ENCODE data around the gene RIGI. TPM values are rescaled to one million over a fixed set of nuclear protein-coding genes. Genes with fewer than 3 reads are reported as not detected.
"Not testable (repeated sequence)": the region's sequence is repeated elsewhere in the genome, so short reads cannot be mapped to it uniquely, and the experiment has no call there.

The RIGI gene
- total RNA-seq, 8 experiments from 2014 or later: 1.4 to 21.0 (median 3.6) TPM

DNA sequence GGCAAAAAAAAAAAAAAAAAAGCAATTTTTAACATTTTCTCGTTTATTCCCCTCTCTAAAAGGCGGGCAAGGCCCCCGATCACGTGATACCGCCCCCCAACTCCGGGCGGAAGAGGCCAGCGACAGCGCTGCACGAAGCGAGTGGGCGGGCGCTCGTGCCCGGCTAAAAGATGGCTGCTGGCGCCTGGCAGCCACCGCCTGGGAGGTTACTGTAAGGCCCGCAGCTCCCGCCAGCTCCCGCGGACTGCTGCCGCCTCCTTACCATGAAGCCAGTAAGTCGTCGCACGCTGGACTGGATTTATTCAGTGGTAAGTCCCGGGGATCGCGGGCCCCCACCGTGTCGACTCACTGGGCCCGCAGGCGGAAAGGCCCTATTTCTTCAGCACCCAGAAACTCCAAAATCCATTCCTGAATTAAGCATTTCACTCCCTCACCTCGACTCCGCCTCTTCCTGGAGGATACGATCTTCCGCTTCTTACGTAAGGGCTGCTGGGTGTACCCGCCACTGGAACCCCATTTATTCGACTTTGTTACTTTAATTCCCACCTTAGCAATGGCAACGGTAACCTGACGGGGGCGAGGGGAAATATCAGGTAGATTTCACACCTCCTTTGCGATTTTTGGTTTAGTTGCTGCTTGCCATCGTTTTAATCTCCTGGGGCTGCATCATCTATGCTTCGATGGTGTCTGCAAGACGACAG, 26.3 kb upstream of the RIGI start, which contains the start of the genes SMIM27 and TOPORS:
TSS of gene SMIM27 (plus strand) at position 156 of the 701 bp plus-strand sequence. CDS start at position 264, 108 bp downstream.
TSS of gene TOPORS (minus strand) at position 415 of the 701 bp plus-strand sequence. CDS start at position 265, 150 bp downstream.
- peaks cover 4 to 6% of the 10 kb centered on the region in 2 donors for H3K4me1 ChIP-seq (replicated peaks in 1 of 2)
- WGBS, 10 experiments: 0 to 3% (median 0%) methylated on average over 3 to 30 of the region's 46 CpGs
- ATAC-seq (replicated peaks in 6 of 8): peak; percentile 72 to 78 (median 73)
- in situ Hi-C loops (cut with MboI; ENCODE audit: low pct_unique_long_range_greater_than_20kb in 2 of 9, low sequenced_read_pairs in 9 of 9, unreplicated experiment in 9 of 9): loop anchor here in 3 of 9 experiments (25.0 kb wide), 2 partner anchors 165 to 435 kb away; partner anchors contain the start of gene ACO1 (in 3 of the 3)
- peak within 1 kb of the TSS; percentile 75 to 100 (median 96) for H3K4me3 ChIP-seq
- peak within 1 kb of the TSS; percentile 96 to 97 for H3K27ac ChIP-seq

DNA sequence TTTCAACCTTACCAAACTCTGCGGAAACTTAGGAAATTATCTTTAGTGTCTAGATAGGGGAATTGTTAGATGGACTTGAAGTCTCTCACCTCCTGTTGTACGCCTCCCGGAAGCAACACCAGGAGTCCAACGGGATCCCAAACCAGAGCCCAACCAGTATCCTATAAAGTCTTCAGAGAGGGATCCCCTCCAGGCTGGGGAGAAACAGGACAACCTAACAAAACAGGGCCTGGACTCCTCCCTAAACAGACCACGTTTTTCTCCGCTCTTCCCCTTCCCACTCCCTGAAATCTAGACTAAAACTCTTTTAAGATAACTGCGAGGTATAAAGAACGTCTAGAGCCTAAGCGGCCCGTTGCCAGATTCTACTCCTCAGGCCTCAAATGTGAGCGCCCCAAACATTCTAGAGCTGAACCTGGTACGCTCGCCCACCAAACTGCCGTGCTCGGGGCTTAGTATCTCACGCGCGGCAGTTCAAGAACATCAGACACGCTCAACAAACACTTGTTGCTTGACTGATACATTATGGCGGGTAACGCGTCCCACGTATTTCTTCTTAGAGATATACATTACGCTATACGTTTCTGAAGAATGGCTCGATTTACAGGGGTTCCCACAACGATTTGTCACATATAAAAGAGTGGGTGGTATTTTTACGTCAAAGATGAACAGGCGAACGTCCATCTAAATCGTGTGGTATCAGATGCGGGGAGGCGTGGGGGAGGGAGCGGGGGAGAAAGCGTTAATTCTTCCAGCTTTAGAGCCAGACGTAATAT, 25.5 kb upstream of the RIGI start:
- Histone ChIP-seq H3K4me1 (replicated peaks in 1 of 2) (peaks cover 4 to 6% of the 10 kb centered on the region in 2 donors), H3K27ac (peak overlapping the region; percentile 96 to 97), H3K4me3 (peak overlapping the region; percentile 75 to 100 (median 96))
- in situ Hi-C loops (cut with MboI; ENCODE audit: low pct_unique_long_range_greater_than_20kb in 2 of 9, low sequenced_read_pairs in 9 of 9, unreplicated experiment in 9 of 9): loop anchor here in 3 of 9 experiments (25.0 kb wide), 2 partner anchors 164 to 436 kb away; partner anchors contain the start of gene ACO1 (in 3 of the 3)
- WGBS, 10 experiments: 0 to 2% (median 0%) methylated on average over 4 to 21 of the region's 36 CpGs; no CpG with 5 or more reads in 1 of the 10 experiments
- ATAC-seq (replicated peaks in 6 of 8): peak in 6 of 8 experiments; percentile 5 to 18 (median 8)

DNA sequence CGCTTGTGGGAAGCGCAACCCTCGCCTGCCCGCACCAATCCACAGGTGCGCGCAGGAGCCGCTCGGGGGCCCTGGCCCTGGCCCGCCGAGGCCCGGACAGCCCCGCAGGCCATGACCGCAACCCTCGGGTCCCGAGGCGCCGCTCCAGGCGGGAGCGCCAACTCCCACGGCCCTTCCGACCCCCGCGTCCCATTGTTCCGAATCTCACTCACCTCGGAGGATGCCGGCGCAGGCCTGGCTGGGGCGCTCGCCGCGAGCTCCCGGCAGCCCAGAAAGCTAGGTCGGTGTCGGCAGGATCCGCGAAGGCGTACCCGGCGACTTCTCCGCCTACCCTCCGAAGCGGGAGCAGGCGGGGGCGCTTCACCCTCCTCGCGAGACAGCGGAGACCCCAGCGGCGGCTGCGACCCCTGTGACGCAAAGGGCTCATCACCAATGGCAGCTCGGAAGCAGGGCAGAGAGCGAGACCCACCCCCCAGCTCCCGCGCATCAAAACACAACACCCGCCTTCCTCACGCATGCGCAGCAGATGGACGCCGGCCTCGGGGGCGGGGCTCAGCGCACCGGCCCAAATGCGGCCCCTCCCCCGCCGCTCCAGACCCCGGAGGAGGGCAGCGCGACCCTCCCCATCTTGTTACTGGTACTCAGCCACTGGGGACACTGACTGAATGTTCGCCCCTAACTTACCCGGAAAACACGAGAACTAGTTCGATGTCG, 24.7 kb upstream of the RIGI start:
- 0% methylated on average over 2 to 6 of the region's 75 CpGs; no CpG with 5 or more reads in 7 of the 10 experiments for WGBS, 10 experiments
- ATAC-seq (replicated peaks in 6 of 8): peak; percentile 54 to 91 (median 87)

DNA sequence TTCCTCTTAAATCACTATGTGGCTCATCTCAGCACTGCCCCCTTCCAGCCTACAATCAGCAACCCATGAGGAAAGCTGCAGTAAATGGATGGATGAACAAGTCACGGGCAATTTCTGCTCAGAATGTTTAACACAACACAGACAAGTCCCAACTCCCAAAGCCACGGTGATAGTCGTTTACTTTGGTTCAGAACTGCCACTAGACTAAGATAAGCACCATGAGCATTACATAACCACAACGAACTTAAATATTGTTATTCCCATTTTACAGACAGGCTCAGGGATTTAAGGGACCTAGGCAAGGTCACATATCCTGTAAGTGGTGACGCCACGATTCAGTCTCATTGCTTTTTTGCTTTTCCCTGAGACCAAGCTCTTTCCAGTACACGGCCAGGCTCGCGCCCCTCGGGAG, 24.2 kb upstream of the RIGI start:
- in situ Hi-C loops (cut with MboI; ENCODE audit: low pct_unique_long_range_greater_than_20kb in 2 of 9, low sequenced_read_pairs in 9 of 9, unreplicated experiment in 9 of 9): loop anchor here in 3 of 9 experiments (25.0 kb wide), 2 partner anchors 163 to 437 kb away; partner anchors contain the start of gene ACO1 (in 3 of the 3)
- Histone ChIP-seq H3K27ac (peak overlapping the region; percentile 67 to 79), H3K4me1 (replicated peaks in 1 of 2) (peaks cover 4 to 6% of the 10 kb centered on the region in 2 donors), H3K4me3 (peak overlapping the region; percentile 75 to 100 (median 96))
- 0 to 11% (median 0%) methylated on average over 1 to 6 of the region's 10 CpGs; no CpG with 5 or more reads in 3 of the 10 experiments for WGBS, 10 experiments
- no peak for ATAC-seq (replicated peaks in 6 of 8)

More for the DNA sequence above, 24.7 kb upstream of the RIGI start:
- in situ Hi-C loops (cut with MboI; ENCODE audit: low pct_unique_long_range_greater_than_20kb in 2 of 9, low sequenced_read_pairs in 9 of 9, unreplicated experiment in 9 of 9): loop anchor here in 3 of 9 experiments (25.0 kb wide), 2 partner anchors 163 to 437 kb away; partner anchors contain the start of gene ACO1 (in 3 of the 3)
- peaks cover 4 to 6% of the 10 kb centered on the region in 2 donors for H3K4me1 ChIP-seq (replicated peaks in 1 of 2)
- H3K4me3 ChIP-seq: peak overlapping the region; percentile 75 to 100 (median 96)
- peak overlapping the region; percentile 67 to 96 for H3K27ac ChIP-seq

DNA sequence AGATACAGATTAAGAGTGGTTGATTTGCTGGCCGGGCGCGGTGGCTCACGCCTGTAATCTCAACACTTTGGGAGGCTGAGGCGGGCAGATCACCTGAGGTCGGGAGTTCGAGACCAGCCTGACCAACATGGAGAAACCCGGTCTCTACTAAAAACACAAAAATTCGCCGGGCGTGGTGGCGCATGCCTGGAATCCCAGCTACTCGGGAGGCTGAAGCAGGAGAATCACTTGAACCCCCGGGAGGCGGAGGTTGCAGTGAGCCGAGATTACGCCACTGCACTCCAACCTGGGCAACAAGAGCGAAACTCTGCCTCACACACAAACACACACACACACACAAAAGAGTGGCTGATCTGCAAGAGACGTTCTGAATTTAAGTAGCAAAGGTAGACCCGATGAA, 22.2 kb upstream of the RIGI start:
- ATAC-seq (replicated peaks in 6 of 8); H3K4me1 ChIP-seq (replicated peaks in 1 of 2); in situ Hi-C loops (cut with MboI; ENCODE audit: low pct_unique_long_range_greater_than_20kb in 2 of 9, low sequenced_read_pairs in 9 of 9, unreplicated experiment in 9 of 9); H3K27ac ChIP-seq; H3K4me3 ChIP-seq: not testable (repeated sequence)
- 79 to 100% (median 99%) methylated on average over 1 to 8 of the region's 20 CpGs; no CpG with 5 or more reads in 1 of the 10 experiments for WGBS, 10 experiments

DNA sequence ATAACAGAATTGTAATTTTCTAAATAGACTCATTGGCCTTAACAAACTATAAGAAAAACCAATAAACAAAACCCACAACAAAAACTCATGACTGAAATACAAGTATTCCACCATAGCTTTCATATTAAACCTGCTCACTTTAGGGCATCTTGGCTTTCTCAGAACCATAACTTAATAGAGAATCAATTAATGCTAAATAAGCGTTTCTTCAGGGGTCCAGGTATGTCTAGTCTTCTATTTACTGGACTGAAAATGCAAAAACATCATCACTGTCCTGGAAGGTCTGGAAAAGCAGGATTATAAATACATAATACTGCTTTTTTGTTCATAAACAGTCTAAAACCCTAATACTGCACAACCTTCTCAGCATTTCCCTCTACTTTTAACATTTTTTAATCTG, 19.9 kb upstream of the RIGI start:
- H3K4me3 ChIP-seq: no peak overlapping the region
- in situ Hi-C loops (cut with MboI; ENCODE audit: low pct_unique_long_range_greater_than_20kb in 2 of 9, low sequenced_read_pairs in 9 of 9, unreplicated experiment in 9 of 9): no loop called here
- H3K4me1 ChIP-seq (replicated peaks in 1 of 2): peaks cover 0 to 6% of the 10 kb centered on the region in 2 donors
- H3K27ac ChIP-seq: no peak overlapping the region
- 73 to 100% (median 100%) methylated on average over 1 of the region's 1 CpG; no CpG with 5 or more reads in 3 of the 10 experiments for WGBS, 10 experiments
- ATAC-seq (replicated peaks in 6 of 8): no peak

DNA sequence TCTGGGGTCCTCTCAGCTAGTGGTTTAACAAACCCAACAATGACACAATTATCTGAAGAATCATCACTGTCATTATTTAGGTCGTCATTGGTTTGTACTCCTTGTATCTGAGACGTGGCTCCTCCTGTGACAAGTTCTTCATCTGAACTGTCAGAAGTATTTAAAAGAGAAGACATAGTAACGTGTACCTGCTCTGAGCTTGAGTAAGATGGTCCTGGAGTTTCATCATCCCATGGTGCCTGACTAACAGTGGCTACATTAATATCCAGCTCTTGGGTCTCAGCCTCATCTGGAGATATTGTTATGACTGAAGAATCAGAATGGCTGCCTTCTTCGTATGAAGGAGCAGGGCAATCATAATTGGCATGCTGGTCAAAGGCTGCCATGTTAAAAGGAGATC, 17.1 kb upstream of the RIGI start:
- no peak overlapping the region for H3K27ac ChIP-seq
- in situ Hi-C loops (cut with MboI; ENCODE audit: low pct_unique_long_range_greater_than_20kb in 2 of 9, low sequenced_read_pairs in 9 of 9, unreplicated experiment in 9 of 9): no loop called here
- WGBS, 10 experiments: 67 to 100% (median 97%) methylated on average over 1 to 4 of the region's 4 CpGs; no CpG with 5 or more reads in 1 of the 10 experiments
- no peak overlapping the region for H3K4me3 ChIP-seq
- no peaks in the 10 kb centered on the region for H3K4me1 ChIP-seq (replicated peaks in 1 of 2)
- no peak for ATAC-seq (replicated peaks in 6 of 8)

DNA sequence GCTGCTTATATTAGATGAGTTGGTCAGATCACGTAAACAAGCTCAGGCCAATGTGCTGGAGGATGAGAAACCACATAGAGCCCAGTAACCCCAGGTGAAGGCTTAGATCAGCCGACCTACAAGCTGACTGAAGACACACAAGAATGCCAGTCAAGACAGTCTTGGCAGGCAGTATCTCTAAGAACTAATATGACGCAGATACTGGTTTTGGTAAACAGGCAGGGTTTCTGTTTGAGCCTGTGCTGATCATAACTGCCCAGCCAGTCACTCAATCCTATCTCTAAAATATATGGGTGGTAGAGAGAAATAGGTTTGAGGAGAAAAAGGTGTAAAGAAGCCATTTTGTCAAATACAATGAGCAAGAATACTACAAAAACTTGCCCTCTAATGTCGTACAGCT, 7.8 kb upstream of the RIGI start:
- Histone ChIP-seq H3K27ac (no peak overlapping the region), H3K4me3 (no peak overlapping the region), H3K4me1 (replicated peaks in 1 of 2) (no peaks in the 10 kb centered on the region)
- no peak for ATAC-seq (replicated peaks in 6 of 8)
- in situ Hi-C loops (cut with MboI; ENCODE audit: low pct_unique_long_range_greater_than_20kb in 2 of 9, low sequenced_read_pairs in 9 of 9, unreplicated experiment in 9 of 9): no loop called here
- 80 to 100% (median 91%) methylated on average over 1 to 3 of the region's 4 CpGs; no CpG with 5 or more reads in 2 of the 10 experiments for WGBS, 10 experiments

DNA sequence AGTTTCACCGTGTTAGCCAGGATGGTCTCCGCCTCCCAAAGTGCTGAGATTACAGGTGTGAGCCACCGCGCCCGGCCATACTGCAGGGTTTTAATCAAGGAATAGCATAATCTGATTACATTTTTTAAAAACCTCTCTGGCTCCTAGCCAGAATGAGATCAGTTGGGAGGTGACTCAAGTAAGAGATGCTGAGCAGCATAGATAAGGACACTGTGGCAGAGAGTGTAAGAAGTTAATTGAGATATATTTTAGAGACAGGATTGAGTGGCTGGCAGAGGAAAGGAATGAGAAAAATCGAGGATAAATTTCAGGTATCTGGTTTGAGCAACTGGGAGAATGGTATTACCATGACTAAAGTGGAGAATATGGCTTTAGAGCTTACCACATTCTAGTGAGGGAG, 7.3 kb upstream of the RIGI start:
- no peak for ATAC-seq (replicated peaks in 6 of 8)
- WGBS, 10 experiments: 79 to 100% (median 92%) methylated on average over 1 to 6 of the region's 6 CpGs
- no peak overlapping the region for H3K4me3 ChIP-seq
- no peak overlapping the region for H3K27ac ChIP-seq
- H3K4me1 ChIP-seq (replicated peaks in 1 of 2): no peaks in the 10 kb centered on the region
- in situ Hi-C loops (cut with MboI; ENCODE audit: low pct_unique_long_range_greater_than_20kb in 2 of 9, low sequenced_read_pairs in 9 of 9, unreplicated experiment in 9 of 9): no loop called here

DNA sequence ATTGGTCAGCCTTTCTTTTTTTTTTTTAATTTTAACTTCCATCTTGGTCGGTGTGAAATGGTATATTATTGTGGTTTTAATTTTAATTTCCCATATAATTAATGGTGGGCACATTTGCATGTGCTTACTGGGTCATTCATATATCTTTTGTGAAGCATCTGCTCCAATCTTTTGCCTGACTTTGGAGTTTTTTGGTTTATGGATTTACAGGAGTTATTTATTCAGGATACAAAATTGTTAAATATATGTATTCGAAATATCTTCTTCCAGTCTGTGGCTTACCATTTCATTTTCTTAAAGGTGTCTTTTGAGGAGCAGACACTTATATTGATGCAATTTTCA, 682 bp upstream of the RIGI start:
- ATAC-seq (replicated peaks in 6 of 8): no peak
- peak overlapping the region; percentile 48 to 66 (median 52) for H3K4me3 ChIP-seq
- in situ Hi-C loops (cut with MboI; ENCODE audit: low pct_unique_long_range_greater_than_20kb in 2 of 9, low sequenced_read_pairs in 9 of 9, unreplicated experiment in 9 of 9): no loop called here
- H3K27ac ChIP-seq: no peak overlapping the region
- 0 to 33% (median 9%) methylated on average over 1 to 2 of the region's 2 CpGs for WGBS, 10 experiments
- peaks cover 0 to 4% of the 10 kb centered on the region in 2 donors for H3K4me1 ChIP-seq (replicated peaks in 1 of 2)

DNA sequence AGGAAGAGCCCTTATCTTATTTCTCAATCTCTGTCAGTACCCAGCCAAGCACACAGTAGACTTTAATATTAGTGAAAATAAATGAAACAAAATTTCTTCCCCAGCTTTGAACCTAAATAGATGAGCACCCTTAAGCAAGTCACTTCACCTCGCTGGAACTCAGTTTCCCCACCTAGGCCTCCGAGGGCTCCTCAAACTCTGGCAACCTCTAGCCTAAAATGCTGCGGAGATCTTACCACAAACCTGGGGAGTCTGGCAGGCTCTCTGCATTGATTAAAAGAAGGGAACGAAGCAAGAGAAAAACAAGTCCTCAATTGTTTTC, 326 bp downstream of the RIGI start:
- in situ Hi-C loops (cut with MboI; ENCODE audit: low pct_unique_long_range_greater_than_20kb in 2 of 9, low sequenced_read_pairs in 9 of 9, unreplicated experiment in 9 of 9): no loop called here
- Histone ChIP-seq H3K27ac (no peak overlapping the region), H3K4me1 (replicated peaks in 1 of 2) (peaks cover 0 to 4% of the 10 kb centered on the region in 2 donors), H3K4me3 (peak overlapping the region; percentile 48 to 66 (median 52))
- WGBS, 10 experiments: 0 to 40% (median 0%) methylated on average over 1 to 2 of the region's 4 CpGs; no CpG with 5 or more reads in 3 of the 10 experiments
- peak in 3 of 8 experiments; percentile 15 to 27 (median 20) for ATAC-seq (replicated peaks in 6 of 8)

Data from motor neuron (in vitro differentiated cells).